GM12878 (cell line): ENCODE measurements around the gene TSPAN12. TPM values are rescaled to one million over a fixed set of nuclear protein-coding genes. Genes with fewer than 3 reads are reported as not detected.

Experiments used
- ATAC-seq: fragments of 200-7000 bp; cut with Tn5 transposase; 3 replicates; pipeline ENCODE4 v1.9.1; 2020; ENCODE audit warnings: mild to moderate bottlenecking, moderate library complexity
- BruUV-seq: library from RNA; stranded (reverse); fragments of 400-500 nt; replicated peaks from 2 replicates; lab custom pipeline; 2021; lab: Mats Ljungman, UMichigan
- CTCF ChIA-PET: fragments of 300-600 bp; sonication (Branson Sonifier 250); formaldehyde crosslinking; extraction: SDS; loops from one replicate; lab custom pipeline; 2021; ENCODE audit warnings: inconsistent platforms; lab: Yijun Ruan, JAX
- POLR2A ChIA-PET: fragments of 350-600 bp; formaldehyde crosslinking; extraction: SDS; loops from one replicate; lab custom pipeline; 2021; ENCODE audit warnings: inconsistent platforms; lab: Charles Lee
- RAD21 ChIA-PET: fragments of 300-600 bp; sonication (Branson Sonifier 250); formaldehyde crosslinking; loops from one replicate; lab custom pipeline; 2023; ENCODE audit warnings: antibody characterized with exemption; ENCODE audit not compliant: unreplicated experiment; lab: Charles Lee
- SMC1A ChIA-PET: fragments of 300-600 bp; sonication (Branson Sonifier 250); formaldehyde crosslinking; loops from one replicate; lab custom pipeline; 2023; ENCODE audit not compliant: unreplicated experiment, uncharacterized antibody; lab: Charles Lee
- DNase-seq: peaks from one replicate; pipeline ENCODE4 v3.0.0-alpha.2; 2011; ENCODE audit warnings: low read depth, low spot score
- FAIRE-seq: peaks from 3 replicates; lab custom pipeline; 2011; peaks lifted over from hg19 to GRCh38; lab: Jason Lieb, UNC
- H2AFZ ChIP-seq: 2 replicates; pipeline ENCODE4 v1.6.0; 2011; ENCODE audit warnings: low read depth, low read length, control low read depth; ENCODE audit not compliant: control insufficient read depth
- H3K27ac ChIP-seq: 2 replicates; pipeline ENCODE4 v1.5.1; 2011; ENCODE audit warnings: control low read depth; ENCODE audit not compliant: control insufficient read depth, insufficient read depth
- H3K27me3 ChIP-seq, 2 experiments: replicated peaks in 1 of 2; 2 replicates each; pipeline versions ENCODE4 v1.6.0 to v1.6.1; 2011; ENCODE audit warnings: low read length in 1 of 2; ENCODE audit not compliant: control insufficient read depth in 2 of 2, insufficient read depth in 2 of 2
- H3K36me3 ChIP-seq, 2 experiments: 2 replicates each; pipeline ENCODE4 v1.5.1; 2011; ENCODE audit warnings: low read length in 1 of 2; ENCODE audit not compliant: control insufficient read depth in 2 of 2, insufficient read depth in 2 of 2
- H3K4me1 ChIP-seq: 2 replicates; pipeline ENCODE4 v1.6.1; 2011; ENCODE audit warnings: mild to moderate bottlenecking, low read length, moderate library complexity, mixed read lengths; ENCODE audit not compliant: control insufficient read depth, insufficient read depth
- H3K4me2 ChIP-seq: 2 replicates; pipeline ENCODE4 v1.6.0; 2011; ENCODE audit warnings: control low read depth; ENCODE audit not compliant: control insufficient read depth, insufficient read depth
- H3K4me3 ChIP-seq: fragments of 200-600 bp; sonication (generic); 2 replicates; pipeline ENCODE4 v1.5.1; 2016
- H3K79me2 ChIP-seq: 2 replicates; pipeline ENCODE4 v1.6.0; 2011; ENCODE audit warnings: low read length; ENCODE audit not compliant: control insufficient read depth, insufficient read depth
- H3K9ac ChIP-seq: 2 replicates; pipeline ENCODE4 v1.8.0; 2011; ENCODE audit warnings: low read length, control low read depth, mixed read lengths; ENCODE audit not compliant: control insufficient read depth, insufficient read depth
- H3K9me3 ChIP-seq: replicated peaks from 3 replicates; pipeline ENCODE4 v1.5.1; 2011; ENCODE audit warnings: mild to moderate bottlenecking, low read length; ENCODE audit not compliant: control insufficient read depth, insufficient read depth
- H4K20me1 ChIP-seq: 2 replicates; pipeline ENCODE4 v1.6.0; 2011; ENCODE audit not compliant: control insufficient read depth, insufficient read depth
- ATF2 ChIP-seq: IDR thresholded peaks from 2 replicates; pipeline ENCODE4 v1.6.1; 2012; ENCODE audit warnings: low read length, inconsistent platforms
- ATF7 ChIP-seq: fragments of 450-650 bp; IDR thresholded peaks from 2 replicates; pipeline ENCODE4 v1.6.1; 2016; ENCODE audit warnings: low read depth, mild to moderate bottlenecking
- CREM ChIP-seq: IDR thresholded peaks from 2 replicates; pipeline ENCODE4 v1.6.1; 2014; ENCODE audit warnings: antibody characterized with exemption, low read depth
- CUX1 ChIP-seq: IDR thresholded peaks from 2 replicates; pipeline ENCODE4 v1.6.1; 2012; ENCODE audit warnings: improper control_type of control experiment, low read depth, low read length; ENCODE audit not compliant: insufficient replicate concordance
- IRF4 ChIP-seq: IDR thresholded peaks from 2 replicates; pipeline ENCODE4 v1.6.1; 2011; ENCODE audit warnings: low read depth, low read length
- JUNB ChIP-seq: IDR thresholded peaks from 2 replicates; pipeline ENCODE4 v1.6.1; 2016; ENCODE audit warnings: antibody characterized with exemption, mild to moderate bottlenecking
- MTA2 ChIP-seq: fragments of 450-650 bp; IDR thresholded peaks from 2 replicates; pipeline ENCODE4 v1.6.1; 2016; ENCODE audit warnings: low read depth, mild to moderate bottlenecking, moderate library complexity
- NBN ChIP-seq: fragments of 450-650 bp; IDR thresholded peaks from 2 replicates; pipeline ENCODE4 v1.6.1; 2016
- NFIC ChIP-seq: IDR thresholded peaks from 2 replicates; pipeline ENCODE4 v1.6.1; 2012; ENCODE audit warnings: low read depth, mild to moderate bottlenecking, inconsistent platforms, low read length, moderate library complexity
- NR2C2 ChIP-seq: IDR thresholded peaks from 2 replicates; pipeline ENCODE4 v1.6.1; 2011; ENCODE audit warnings: borderline replicate concordance, low read depth; ENCODE audit not compliant: control insufficient read depth, insufficient read length
- PAX5 ChIP-seq: IDR thresholded peaks from 2 replicates; pipeline ENCODE4 v1.6.1; 2011; ENCODE audit warnings: low read depth, low read length, borderline replicate concordance
- RAD21 ChIP-seq: IDR thresholded peaks from 2 replicates; pipeline ENCODE4 v1.6.1; 2011; ENCODE audit warnings: mild to moderate bottlenecking, low read depth, low read length, moderate library complexity; ENCODE audit not compliant: insufficient read depth
- RELB ChIP-seq: fragments of 450-650 bp; IDR thresholded peaks from 2 replicates; pipeline ENCODE4 v1.6.1; 2017; ENCODE audit warnings: low read depth, mild to moderate bottlenecking, moderate library complexity
- SMAD5 ChIP-seq: IDR thresholded peaks from 2 replicates; pipeline ENCODE4 v1.6.1; 2016; ENCODE audit warnings: antibody characterized with exemption, low read depth
- SUPT20H ChIP-seq: IDR thresholded peaks from 2 replicates; pipeline ENCODE4 v1.6.1; 2011; ENCODE audit warnings: low read depth, mild to moderate bottlenecking, low read length, moderate library complexity, borderline replicate concordance; ENCODE audit not compliant: control insufficient read depth
- TCF12 ChIP-seq: IDR thresholded peaks from 2 replicates; pipeline ENCODE4 v1.6.1; 2011; ENCODE audit warnings: low read depth, mild to moderate bottlenecking, low read length
- ZNF384 ChIP-seq: IDR thresholded peaks from 2 replicates; pipeline ENCODE4 v1.6.1; 2012; ENCODE audit warnings: low read depth, mild to moderate bottlenecking, low read length, improper control_type of control experiment, borderline replicate concordance
- WGBS: methylation state at CpG from one replicate; pipeline ENCODE4 v1.1.6; 2016; ENCODE audit warnings: low lambda C conversion rate; ENCODE audit not compliant: insufficient replicate concordance, insufficient coverage; ENCODE audit errors: missing lambda C conversion rate; 5-methylcytosine and 5-hydroxymethylcytosine counted together
- in situ Hi-C: fragments of 300-500 bp; cut with MboI; formaldehyde crosslinking; loops from 9 replicates; pipeline ENCODE4 v1.14.3; 2018; ENCODE audit warnings: mixed read lengths
- intact Hi-C: fragments of 100-400 bp; cut with micrococcal nuclease; formaldehyde crosslinking; loops from one replicate; pipeline ENCODE4 v1.14.2; 2022; ENCODE audit not compliant: unreplicated experiment
- polyA plus RNA-seq, 11 experiments: library from polyadenylated mRNA; depleted of rRNA in 4 of 11; unstranded in 6 of 11; stranded (reverse) in 5 of 11; fragments of >200 nt; fragmentation: Nextera tagmentation in 4 of 11; fragmentation: Illumina TruSeq in 1 of 11; extraction: Ambion mirVana in 4 of 11; extraction: Trizol in 1 of 11; gene quantifications; 1 replicate in 1 of 11; 2 replicates in 10 of 11; pipeline versions ENCODE4 v1.2.1 to v1.2.3, GENCODE V29; 2011 to 2016; ENCODE audit warnings: inconsistent platforms in 2 of 11, missing spikeins in 2 of 11, low read depth in 1 of 11
- total RNA-seq, 4 experiments: library from RNA; depleted of rRNA in 3 of 4; stranded (reverse); fragments of >200 nt in 3 of 4; fragmentation: Illumina TruSeq in 1 of 4; extraction: Trizol in 1 of 4; gene quantifications; 2 replicates each; pipeline versions ENCODE4 v1.2.1 to v1.2.3, GENCODE V29; 2013 to 2021

TSPAN12 gene
- total and polyA plus RNA-seq, 10 of the 15 experiments (the other 5 are each of a cell fraction or from before 2014, with no cell fraction given) = 0.67 to 110 (median 1.3) TPM

- ChIA-PET CTCF (interaction anchor here (0.8 to 4.6 kb wide), 5 partner anchors 10 to 77 kb away, joined by 3 to 34 read pairs (median 6); no protein-coding TSS in a partner anchor), SMC1A (interaction anchor here (1.0 to 2.6 kb wide), 6 partner anchors 8 to 63 kb away, joined by 3 to 12 read pairs (median 6); no protein-coding TSS in a partner anchor), POLR2A (interaction anchor here (1.5 kb wide), 1 partner anchor 57 kb away, joined by 4 read pairs; no protein-coding TSS in a partner anchor), RAD21 (interaction anchor here (1.4 to 3.9 kb wide), 4 partner anchors 11 to 77 kb away, joined by 4 to 13 read pairs (median 7); partner anchors contain the start of gene TSPAN12)
- Histone ChIP-seq H3K9me3 (peaks cover 2% of the 10 kb centered on the region; the same call in 2 of the 3 replicates), H2AFZ (no peak overlapping the region), H3K4me1 (peaks cover 17% of the 10 kb centered on the region), H3K4me2 (no peak overlapping the region), H3K27ac (no peak overlapping the region), H4K20me1 (no peaks in the 10 kb centered on the region), H3K4me3 (no peak overlapping the region), H3K9ac (no peak overlapping the region), H3K36me3 (no peaks in the 10 kb centered on the region), H3K27me3 (no peaks in the 10 kb centered on the region), H3K79me2 (no peaks in the 10 kb centered on the region)
- FAIRE-seq = no peak
- no peak for DNase-seq
- intact Hi-C loops (loop anchor here (5.0 kb wide), 1 partner anchor 58 kb away; no protein-coding TSS in a partner anchor), in situ Hi-C loops (no loop called here)
- ATAC-seq = peak; percentile 50
- WGBS = 0% methylated on average over 2 of the region's 2 CpGs
- BruUV-seq = no TSS peak
- TF ChIP-seq NR2C2 = no peak
- TF ChIP-seq ZNF384 = peak; percentile 49; the same call in 1 of the 2 replicates
- peak; percentile 37; the same call in 1 of the 2 replicates for TF ChIP-seq ATF2
- TF ChIP-seq RELB = 0 out of 2 replicates have a peak, but pooled peaks have one; percentile 22
- peak; percentile 82 for TF ChIP-seq TCF12
- TF ChIP-seq MTA2 = peak; percentile 79
- no peak for TF ChIP-seq NBN
- no peak for TF ChIP-seq SUPT20H
- peak; percentile 35; the same call in 1 of the 2 replicates for TF ChIP-seq ATF7
- peak; percentile 93 for TF ChIP-seq CUX1
- peak; percentile 67 for TF ChIP-seq NFIC
- no peak for TF ChIP-seq RAD21
- TF ChIP-seq CREM = no peak
- no peak for TF ChIP-seq SMAD5
- TF ChIP-seq IRF4 = peak; percentile 35; the same call in 1 of the 2 replicates
- peak; percentile 89 for TF ChIP-seq JUNB
- no peak for TF ChIP-seq PAX5
Measured at GRCh38 chr7:120869700-120870099, 11.8 kb upstream of the TSPAN12 start.
